Small intestine (tissue), 7 donors: ENCODE results near the gene SVOP. TPM values are rescaled to one million over a fixed set of nuclear protein-coding genes. Genes with fewer than 3 reads are reported as not detected.

Experiments
- DNase-seq, 2 donors: peaks; one replicate each; pipeline versions ENCODE4 v3.0.0 to v3.0.0-alpha.2; 2013
- FAIRE-seq: peaks from 2 replicates; lab custom pipeline; 2012; peaks lifted over from hg19 to GRCh38; lab: Jason Lieb, UNC
- H3K27ac ChIP-seq, 3 donors: one replicate each; pipeline ENCODE4 v1.5.1; 2013; ENCODE audit warnings: low read length in 2 of 3, mild to moderate bottlenecking in 2 of 3, control low read depth in 1 of 3, inconsistent platforms in 1 of 3, low read depth in 1 of 3, moderate library complexity in 1 of 3
- H3K27me3 ChIP-seq, 3 donors: one replicate each; pipeline ENCODE4 v1.6.1; 2013; ENCODE audit warnings: low read length in 3 of 3, inconsistent platforms in 1 of 3; ENCODE audit not compliant: control insufficient read depth in 3 of 3, insufficient read depth in 3 of 3
- H3K36me3 ChIP-seq, 3 donors: one replicate each; pipeline ENCODE4 v1.6.1; 2013; ENCODE audit warnings: low read length in 3 of 3, inconsistent platforms in 1 of 3, low read depth in 1 of 3, mild to moderate bottlenecking in 1 of 3, moderate library complexity in 1 of 3; ENCODE audit not compliant: control insufficient read depth in 3 of 3, insufficient read depth in 2 of 3
- H3K4me1 ChIP-seq, 3 donors: one replicate each; pipeline ENCODE4 v1.6.1; 2013; ENCODE audit warnings: low read length in 2 of 3, inconsistent platforms in 1 of 3, low read depth in 1 of 3, mild to moderate bottlenecking in 1 of 3, moderate library complexity in 1 of 3; ENCODE audit not compliant: control insufficient read depth in 3 of 3, insufficient read depth in 2 of 3
- H3K4me3 ChIP-seq, 3 donors: one replicate each; pipeline ENCODE4 v1.5.1; 2013; ENCODE audit warnings: low read length in 3 of 3, control low read depth in 1 of 3, inconsistent platforms in 1 of 3, low read depth in 1 of 3, mild to moderate bottlenecking in 1 of 3, moderate library complexity in 1 of 3
- H3K9me3 ChIP-seq, 2 donors: one replicate each; pipeline ENCODE4 v1.6.1; 2013; ENCODE audit warnings: low read depth in 1 of 2, low read length in 1 of 2; ENCODE audit not compliant: control insufficient read depth in 2 of 2, insufficient read depth in 1 of 2
- WGBS, 3 donors: extraction: QIAGEN DNeasy Blood & Tissue Kit; methylation state at CpG; one replicate each; pipeline ENCODE4 v1.1.7; 2013; 5-methylcytosine and 5-hydroxymethylcytosine counted together
- polyA plus RNA-seq, 4 donors: library from polyadenylated mRNA; stranded (reverse) in 3 of 4; unstranded in 1 of 4; fragments of 200-250 nt in 3 of 4; fragments of 120-200 nt in 1 of 4; gene quantifications; one replicate each; pipeline versions ENCODE4 v1.2.1 to v1.2.3, GENCODE V29; 2013
- donor health status: healthy with polysubstance abuse.
- donor health status: control.
- donor health status: control.
- donor health status: Bipolar disorder and iron deficiency.
- donor health status: healthy.

The SVOP gene
- polyA plus RNA-seq, 4 donors = 0.37 to 0.94 TPM; not detected in 2

DNA sequence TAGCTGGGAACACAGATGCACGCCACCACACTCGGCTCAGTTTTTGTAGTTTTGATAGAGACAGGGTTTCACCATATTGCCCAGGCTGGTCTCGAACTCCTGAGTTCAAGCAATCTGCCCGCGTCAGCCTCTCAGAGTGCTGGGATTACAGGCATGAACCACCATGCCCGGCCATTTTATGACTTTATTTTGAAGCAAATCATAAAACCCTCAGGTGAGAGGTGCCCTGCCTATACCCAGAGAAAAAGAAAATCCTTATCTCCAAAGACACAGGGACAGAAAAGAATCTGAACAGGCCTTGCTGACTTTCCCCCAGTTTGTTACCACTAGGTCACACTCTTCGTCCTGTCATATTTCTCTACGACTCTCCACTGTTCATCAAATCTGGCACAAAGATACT, 92.2 kb downstream of the SVOP start:
- 80 to 88% (median 83%) methylated on average over 8 of the region's 8 CpGs for WGBS, 3 donors
- DNase-seq (no peak), FAIRE-seq (no peak)
- no peaks in the 10 kb centered on the region for H3K36me3 ChIP-seq
- no peak overlapping the region for H3K27ac ChIP-seq
- H3K27me3 ChIP-seq = no peaks in the 10 kb centered on the region
- H3K4me1 ChIP-seq = no peaks in the 10 kb centered on the region
- H3K4me3 ChIP-seq = no peak overlapping the region
- H3K9me3 ChIP-seq = peaks cover 0 to 2% of the 10 kb centered on the region in 2 donors

DNA sequence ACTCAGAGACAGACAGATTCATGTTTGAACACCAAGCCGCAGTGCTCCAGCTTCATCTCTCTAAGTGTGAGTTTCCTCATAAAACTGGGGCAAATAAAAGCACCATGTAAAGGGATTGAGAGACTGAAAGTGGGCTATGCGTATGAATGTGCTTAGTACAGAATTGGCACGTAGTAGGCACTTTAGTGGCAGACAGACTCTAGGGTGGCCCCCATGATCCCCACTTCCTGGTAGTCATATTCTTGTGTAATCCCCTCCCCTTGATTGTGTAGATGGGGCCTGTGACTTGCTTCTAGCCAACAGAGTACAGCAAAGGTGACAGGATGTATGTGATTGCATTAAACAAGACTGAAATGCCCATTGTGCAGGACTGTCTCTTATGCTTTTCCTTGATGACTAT, 98.0 kb downstream of the SVOP start:
- DNase-seq (no peak), FAIRE-seq (no peak)
- H3K4me3 ChIP-seq = no peak overlapping the region
- WGBS, 3 donors = 92 to 96% (median 93%) methylated on average over 3 of the region's 3 CpGs
- no peak overlapping the region for H3K27ac ChIP-seq
- H3K4me1 ChIP-seq = no peaks in the 10 kb centered on the region
- peaks cover 2 to 12% of the 10 kb centered on the region in 2 donors for H3K9me3 ChIP-seq
- no peaks in the 10 kb centered on the region for H3K36me3 ChIP-seq
- no peaks in the 10 kb centered on the region for H3K27me3 ChIP-seq

DNA sequence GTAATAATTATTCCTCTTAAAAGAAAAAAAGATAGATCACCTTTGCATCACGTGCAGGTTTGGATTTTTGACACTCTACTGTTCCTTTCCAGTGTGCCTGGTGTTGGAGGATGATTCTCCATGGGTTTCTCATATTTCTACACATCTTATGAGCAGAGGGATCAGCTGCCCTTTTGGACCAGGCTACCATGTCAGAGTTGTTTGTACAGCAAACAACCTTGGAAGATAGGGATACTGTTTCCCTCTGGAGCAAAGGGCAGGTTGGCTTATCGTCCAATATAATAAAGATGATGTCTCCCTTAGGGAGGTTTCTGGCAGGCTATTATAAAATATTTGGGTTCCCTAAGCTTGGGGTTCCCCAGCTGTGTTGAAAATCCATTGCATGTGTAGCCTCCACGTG, 98.9 kb downstream of the SVOP start:
- FAIRE-seq (no peak), DNase-seq (peak in 1 of 2 donors; percentile 20)
- no peaks in the 10 kb centered on the region for H3K27me3 ChIP-seq
- no peaks in the 10 kb centered on the region for H3K4me1 ChIP-seq
- H3K36me3 ChIP-seq = no peaks in the 10 kb centered on the region
- peaks cover under 1 to 12% of the 10 kb centered on the region in 2 donors for H3K9me3 ChIP-seq
- WGBS, 3 donors = 29 to 62% (median 40%) methylated on average over 3 of the region's 3 CpGs
- H3K27ac ChIP-seq = no peak overlapping the region
- no peak overlapping the region for H3K4me3 ChIP-seq

DNA sequence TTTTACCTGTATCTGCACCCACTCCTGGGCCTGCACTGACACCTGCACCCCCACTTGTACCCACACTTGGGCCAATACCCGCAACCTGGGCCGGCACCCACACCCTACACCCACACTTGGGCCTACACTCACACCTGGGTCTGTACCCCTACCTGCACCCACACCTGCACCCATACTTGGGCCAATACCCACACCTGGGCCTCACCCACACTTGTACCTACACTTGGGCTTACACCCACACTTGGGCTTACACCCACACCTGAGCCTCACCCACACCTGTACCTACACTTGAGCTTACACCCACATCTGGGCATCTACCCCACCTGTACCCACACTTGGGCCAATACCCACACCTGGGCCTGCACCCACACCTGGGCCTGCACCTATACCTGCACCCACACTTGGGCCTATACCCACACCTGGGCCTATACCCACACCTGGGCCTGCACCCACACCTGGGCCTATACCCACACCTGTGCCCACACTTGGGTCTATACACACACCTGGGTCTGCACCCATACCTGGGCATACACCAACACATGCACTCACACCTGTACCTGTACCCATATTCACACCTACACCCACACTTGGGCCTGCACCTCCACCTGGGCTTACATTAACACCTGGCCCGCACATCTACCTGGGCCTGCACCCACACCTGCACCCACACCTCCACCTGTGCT, 101.8 kb downstream of the SVOP start:
- DNase-seq (no peak), FAIRE-seq (no peak)
- H3K27me3 ChIP-seq = no peaks in the 10 kb centered on the region
- no peak overlapping the region for H3K27ac ChIP-seq
- 72 to 85% (median 80%) methylated on average over 3 of the region's 3 CpGs for WGBS, 3 donors
- no peaks in the 10 kb centered on the region for H3K36me3 ChIP-seq
- peaks cover 0 to 12% of the 10 kb centered on the region in 2 donors for H3K9me3 ChIP-seq
- H3K4me3 ChIP-seq = no peak overlapping the region
- no peaks in the 10 kb centered on the region for H3K4me1 ChIP-seq

DNA sequence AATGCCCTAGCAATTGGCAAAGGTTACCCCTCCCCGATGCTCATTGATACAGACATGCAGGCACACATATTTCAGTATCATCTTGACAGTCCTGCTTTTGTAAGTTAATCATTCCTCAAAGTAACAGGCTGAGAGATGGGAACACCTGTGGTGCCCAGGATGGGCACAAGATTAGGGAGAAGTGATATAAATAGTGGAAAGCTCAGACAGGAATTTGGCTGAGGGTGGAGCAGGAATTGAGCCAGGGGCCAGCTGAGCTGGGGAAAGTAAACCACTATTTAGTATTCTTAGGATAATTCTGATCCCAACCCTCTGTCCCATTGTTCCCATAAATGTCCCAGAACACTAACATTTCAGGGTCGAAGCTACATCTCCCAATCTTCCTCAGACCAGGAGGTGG, 102.7 kb downstream of the SVOP start:
- Histone ChIP-seq H3K36me3 (no peaks in the 10 kb centered on the region), H3K27me3 (no peaks in the 10 kb centered on the region), H3K9me3 (peaks cover 0 to 11% of the 10 kb centered on the region in 2 donors), H3K4me1 (no peaks in the 10 kb centered on the region), H3K27ac (no peak overlapping the region), H3K4me3 (no peak overlapping the region)
- 45 to 68% (median 53%) methylated on average over 2 of the region's 2 CpGs for WGBS, 3 donors
- DNase-seq (no peak), FAIRE-seq (no peak)

DNA sequence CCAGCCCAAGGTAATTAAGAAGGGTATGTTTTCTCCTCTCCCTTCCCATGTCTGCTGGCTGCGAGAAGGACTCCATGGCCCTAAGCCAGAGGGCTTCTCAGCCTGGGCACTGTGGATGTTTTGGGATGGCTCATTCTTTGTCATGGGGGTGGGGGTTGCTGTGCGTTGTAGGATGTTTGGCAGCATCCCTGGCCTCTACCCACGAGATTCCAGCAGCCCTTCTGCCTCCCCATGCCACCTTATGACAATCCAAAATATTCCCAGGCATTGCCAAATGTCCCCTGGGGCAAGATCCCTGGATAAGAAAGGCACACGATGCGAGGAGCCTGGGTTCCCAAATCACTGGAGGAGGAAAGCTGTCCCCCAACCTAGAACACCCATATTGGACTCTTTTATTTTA, 104.5 kb downstream of the SVOP start:
- H3K9me3 ChIP-seq = peaks cover 0 to 4% of the 10 kb centered on the region in 2 donors
- DNase-seq = no peak
- FAIRE-seq = no peak
- no peaks in the 10 kb centered on the region for H3K36me3 ChIP-seq
- no peak overlapping the region for H3K4me3 ChIP-seq
- no peaks in the 10 kb centered on the region for H3K27me3 ChIP-seq
- WGBS, 3 donors = 58 to 76% (median 67%) methylated on average over 5 of the region's 5 CpGs
- no peak overlapping the region for H3K27ac ChIP-seq
- no peaks in the 10 kb centered on the region for H3K4me1 ChIP-seq

DNA sequence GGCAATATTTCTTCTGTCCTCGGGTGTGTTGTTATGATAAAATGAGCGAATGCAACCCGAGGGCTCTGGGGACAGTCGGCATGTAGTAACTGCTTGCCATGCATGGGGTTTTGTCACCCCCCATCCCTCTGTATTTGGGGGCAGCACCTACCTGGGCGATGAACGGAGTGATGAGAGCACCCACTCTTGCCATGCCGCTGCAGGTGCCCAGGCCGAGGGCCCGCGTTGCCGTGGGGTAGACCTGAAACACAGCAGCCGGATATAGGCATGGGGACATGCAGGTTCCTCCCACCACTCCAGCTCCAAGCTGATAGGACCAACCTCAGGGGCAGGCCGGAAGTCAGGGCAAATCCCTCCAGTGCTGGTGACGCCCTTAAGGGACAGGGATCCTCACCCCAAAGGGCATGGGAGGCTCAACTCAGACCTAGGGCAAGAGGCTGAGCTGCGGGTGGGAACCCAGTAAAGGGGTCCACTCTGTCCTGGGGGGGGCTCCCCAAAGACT, 105.2 kb downstream of the SVOP start:
- Histone ChIP-seq H3K36me3 (no peaks in the 10 kb centered on the region), H3K27ac (no peak overlapping the region), H3K4me3 (no peak overlapping the region), H3K9me3 (peaks cover 0 to 4% of the 10 kb centered on the region in 2 donors), H3K4me1 (no peaks in the 10 kb centered on the region), H3K27me3 (no peaks in the 10 kb centered on the region)
- no peak for DNase-seq
- WGBS, 3 donors = 76 to 83% (median 81%) methylated on average over 15 of the region's 15 CpGs
- no peak for FAIRE-seq

DNA sequence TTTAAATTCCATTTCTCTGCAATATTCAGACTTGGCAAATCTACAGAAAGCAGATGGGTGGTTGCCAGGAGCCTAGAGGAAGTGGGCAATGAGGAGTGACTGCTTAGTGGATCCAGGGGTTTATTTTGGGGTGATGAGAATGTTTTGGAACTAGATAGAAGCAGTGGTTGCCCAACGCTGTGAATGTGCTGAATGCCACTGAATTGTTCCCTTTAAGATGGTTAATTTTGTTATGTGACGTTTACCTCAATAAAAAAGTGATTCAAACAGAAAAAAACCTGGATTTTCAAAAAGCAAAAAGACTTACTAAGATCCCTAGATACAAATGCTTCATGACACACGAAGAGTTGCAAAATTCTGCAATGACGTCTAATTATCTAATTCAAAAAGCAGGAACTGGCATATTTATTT, 106.7 kb downstream of the SVOP start:
- no peak for FAIRE-seq

More for the DNA sequence above, 106.7 kb downstream of the SVOP start:
- peaks cover 0 to 4% (median 0%) of the 10 kb centered on the region in 3 donors for H3K27me3 ChIP-seq
- H3K36me3 ChIP-seq = no peaks in the 10 kb centered on the region
- WGBS, 3 donors = 45 to 60% (median 50%) methylated on average over 4 of the region's 4 CpGs
- H3K4me3 ChIP-seq = no peak overlapping the region
- H3K4me1 ChIP-seq = no peaks in the 10 kb centered on the region
- no peak overlapping the region for H3K27ac ChIP-seq
- no peak for DNase-seq
- H3K9me3 ChIP-seq = no peaks in the 10 kb centered on the region
